Measurements from ENCODE around the gene KDM2A.

DNA sequence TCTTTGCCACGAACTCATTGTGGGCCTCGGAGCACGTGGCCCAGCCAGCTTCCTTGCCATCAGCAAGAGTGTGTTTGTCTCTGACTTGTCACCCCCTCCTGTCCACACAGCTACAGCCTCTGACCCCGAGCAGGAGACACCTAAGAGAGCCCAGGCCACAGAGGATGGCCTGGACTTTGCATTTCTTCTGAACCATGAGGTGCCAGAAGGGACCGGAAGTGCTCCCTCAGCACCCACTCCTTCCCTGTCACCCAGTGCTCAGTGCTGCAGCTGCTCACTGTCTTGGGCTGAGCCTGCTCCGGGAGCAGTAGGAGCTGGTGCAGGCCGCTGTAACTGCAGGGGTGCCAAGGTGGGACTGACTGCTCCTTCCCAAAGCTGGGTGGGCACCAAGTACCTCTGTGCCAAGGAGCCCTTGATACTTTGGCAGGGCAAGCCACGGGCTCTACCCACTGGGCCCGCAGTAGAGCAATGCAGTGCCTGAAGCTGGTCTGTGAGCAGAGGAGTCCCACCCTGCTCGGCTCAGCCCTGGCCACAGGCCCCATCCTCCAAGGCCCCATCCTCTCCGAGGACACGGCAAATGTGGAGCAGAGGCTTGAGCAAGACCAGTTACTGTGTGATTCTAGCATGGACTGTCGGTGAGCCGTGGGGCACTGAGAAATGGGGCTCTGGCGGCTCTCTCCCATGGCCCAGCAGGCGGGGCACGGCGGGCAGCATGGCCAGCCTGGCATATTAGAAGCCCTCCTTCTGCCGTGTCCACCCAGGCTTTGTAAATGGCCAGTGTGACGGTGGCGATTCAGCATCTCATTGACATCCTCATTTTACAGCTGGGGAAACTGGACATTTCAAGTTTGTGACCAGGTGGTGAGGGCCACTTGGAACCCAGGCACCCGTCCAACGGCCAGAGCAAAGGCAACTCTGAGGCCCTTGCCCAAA lies 153.5 kb downstream of the KDM2A start:
- TF ChIP-seq POLR2AphosphoS5 (IDR thresholded peaks at IDR 0.05; ENCODE audit: low read depth): peak; percentile 36; the same call in 1 of the 2 replicates
- TF ChIP-seq, protein P1, sequence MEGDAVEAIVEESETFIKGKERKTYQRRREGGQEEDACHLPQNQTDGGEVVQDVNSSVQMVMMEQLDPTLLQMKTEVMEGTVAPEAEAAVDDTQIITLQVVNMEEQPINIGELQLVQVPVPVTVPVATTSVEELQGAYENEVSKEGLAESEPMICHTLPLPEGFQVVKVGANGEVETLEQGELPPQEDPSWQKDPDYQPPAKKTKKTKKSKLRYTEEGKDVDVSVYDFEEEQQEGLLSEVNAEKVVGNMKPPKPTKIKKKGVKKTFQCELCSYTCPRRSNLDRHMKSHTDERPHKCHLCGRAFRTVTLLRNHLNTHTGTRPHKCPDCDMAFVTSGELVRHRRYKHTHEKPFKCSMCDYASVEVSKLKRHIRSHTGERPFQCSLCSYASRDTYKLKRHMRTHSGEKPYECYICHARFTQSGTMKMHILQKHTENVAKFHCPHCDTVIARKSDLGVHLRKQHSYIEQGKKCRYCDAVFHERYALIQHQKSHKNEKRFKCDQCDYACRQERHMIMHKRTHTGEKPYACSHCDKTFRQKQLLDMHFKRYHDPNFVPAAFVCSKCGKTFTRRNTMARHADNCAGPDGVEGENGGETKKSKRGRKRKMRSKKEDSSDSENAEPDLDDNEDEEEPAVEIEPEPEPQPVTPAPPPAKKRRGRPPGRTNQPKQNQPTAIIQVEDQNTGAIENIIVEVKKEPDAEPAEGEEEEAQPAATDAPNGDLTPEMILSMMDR (IDR thresholded peaks at IDR 0.05; ENCODE audit: insufficient read depth, low read length): no peak
- TF ChIP-seq, protein P2, sequence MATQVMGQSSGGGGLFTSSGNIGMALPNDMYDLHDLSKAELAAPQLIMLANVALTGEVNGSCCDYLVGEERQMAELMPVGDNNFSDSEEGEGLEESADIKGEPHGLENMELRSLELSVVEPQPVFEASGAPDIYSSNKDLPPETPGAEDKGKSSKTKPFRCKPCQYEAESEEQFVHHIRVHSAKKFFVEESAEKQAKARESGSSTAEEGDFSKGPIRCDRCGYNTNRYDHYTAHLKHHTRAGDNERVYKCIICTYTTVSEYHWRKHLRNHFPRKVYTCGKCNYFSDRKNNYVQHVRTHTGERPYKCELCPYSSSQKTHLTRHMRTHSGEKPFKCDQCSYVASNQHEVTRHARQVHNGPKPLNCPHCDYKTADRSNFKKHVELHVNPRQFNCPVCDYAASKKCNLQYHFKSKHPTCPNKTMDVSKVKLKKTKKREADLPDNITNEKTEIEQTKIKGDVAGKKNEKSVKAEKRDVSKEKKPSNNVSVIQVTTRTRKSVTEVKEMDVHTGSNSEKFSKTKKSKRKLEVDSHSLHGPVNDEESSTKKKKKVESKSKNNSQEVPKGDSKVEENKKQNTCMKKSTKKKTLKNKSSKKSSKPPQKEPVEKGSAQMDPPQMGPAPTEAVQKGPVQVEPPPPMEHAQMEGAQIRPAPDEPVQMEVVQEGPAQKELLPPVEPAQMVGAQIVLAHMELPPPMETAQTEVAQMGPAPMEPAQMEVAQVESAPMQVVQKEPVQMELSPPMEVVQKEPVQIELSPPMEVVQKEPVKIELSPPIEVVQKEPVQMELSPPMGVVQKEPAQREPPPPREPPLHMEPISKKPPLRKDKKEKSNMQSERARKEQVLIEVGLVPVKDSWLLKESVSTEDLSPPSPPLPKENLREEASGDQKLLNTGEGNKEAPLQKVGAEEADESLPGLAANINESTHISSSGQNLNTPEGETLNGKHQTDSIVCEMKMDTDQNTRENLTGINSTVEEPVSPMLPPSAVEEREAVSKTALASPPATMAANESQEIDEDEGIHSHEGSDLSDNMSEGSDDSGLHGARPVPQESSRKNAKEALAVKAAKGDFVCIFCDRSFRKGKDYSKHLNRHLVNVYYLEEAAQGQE (IDR thresholded peaks at IDR 0.05; ENCODE audit: insufficient replicate concordance, low read depth): no peak
- TF ChIP-seq GABPA (IDR thresholded peaks at IDR 0.05; ENCODE audit: low read depth): no peak
- TF ChIP-seq SPI1 (IDR thresholded peaks at IDR 0.05; ENCODE audit: borderline replicate concordance, low read depth): no peak

Measured in HL-60 (cell line).